ENCODE measurements around the gene KCNC3. TPM values are rescaled to one million over a fixed set of nuclear protein-coding genes. Genes with fewer than 3 reads are reported as not detected.

The KCNC3 gene
- total and polyA plus RNA-seq, 2 of the 13 experiments (the other 11 are each of a cell fraction or from before 2014, with no cell fraction given) = 0.29 to 1.7 TPM

GRCh38 chr19:50376166-50377050 lies 47.2 kb upstream of the KCNC3 start, which contains the start of gene NR1H2 (continued):
- no peak for TF ChIP-seq ZBTB39 (CRISPR knock-in tag; IDR thresholded peaks at IDR 0.05)
- no peak for TF ChIP-seq ZNF713 (CRISPR knock-in tag; IDR thresholded peaks at IDR 0.05)
- no peak for TF ChIP-seq ZFP36L2 (CRISPR knock-in tag; IDR thresholded peaks at IDR 0.05)
- no peak for TF ChIP-seq CENPBD1 (CRISPR knock-in tag; IDR thresholded peaks at IDR 0.05; ENCODE audit: borderline replicate concordance, low read depth)
- TF ChIP-seq ZNF747 (CRISPR knock-in tag; IDR thresholded peaks at IDR 0.05; ENCODE audit: borderline replicate concordance) = peak; percentile 20; the same call in 1 of the 2 replicates
- TF ChIP-seq MED8 (CRISPR knock-in tag; IDR thresholded peaks at IDR 0.05; ENCODE audit: insufficient replicate concordance) = peak; percentile 64
- TF ChIP-seq CTCF (CRISPR knock-in tag; IDR thresholded peaks at IDR 0.05) = no peak
- no peak for TF ChIP-seq REST (IDR thresholded peaks at IDR 0.05; ENCODE audit: borderline replicate concordance in 1 of 2, low read depth in 1 of 2, low read length in 2 of 2)
- no peak for TF ChIP-seq ZBTB8A (CRISPR knock-in tag; IDR thresholded peaks at IDR 0.05; ENCODE audit: borderline replicate concordance, low read depth)
- no peak for TF ChIP-seq ZNF550 (CRISPR knock-in tag; IDR thresholded peaks at IDR 0.05; ENCODE audit: borderline replicate concordance)
- peak; percentile 64 for TF ChIP-seq ZNF547 (CRISPR knock-in tag; IDR thresholded peaks at IDR 0.05)
- no peak; the same call in 1 of the 2 replicates for TF ChIP-seq MYC (CRISPR knock-in tag; IDR thresholded peaks at IDR 0.05; ENCODE audit: borderline replicate concordance)
- TF ChIP-seq KDM5A (IDR thresholded peaks at IDR 0.05; ENCODE audit: borderline replicate concordance, low read length) = peak; percentile 95
- TF ChIP-seq TCF7L2 (IDR thresholded peaks at IDR 0.05; ENCODE audit: low read depth, low read length) = no peak
- TF ChIP-seq NRL (CRISPR knock-in tag; IDR thresholded peaks at IDR 0.05; ENCODE audit: borderline replicate concordance) = peak; percentile 69
- no peak for TF ChIP-seq KLF15 (CRISPR knock-in tag; IDR thresholded peaks at IDR 0.05; ENCODE audit: borderline replicate concordance)
- TF ChIP-seq RNF2 (conservative IDR thresholded peaks at IDR 0.05; ENCODE audit: low read depth) = no peak
- TF ChIP-seq ZNF660 (CRISPR knock-in tag; IDR thresholded peaks at IDR 0.05; ENCODE audit: borderline replicate concordance, low read depth) = no peak

Data from HepG2 (cell line).